GM08714 (cell line): ENCODE data around the gene TMEM14B.

ENCODE experiments used
- H3K4me3 ChIP-seq: fragments of 200-500 bp; sonication (Bioruptor generic); 2 replicates; pipeline ENCODE4 v1.5.1; 2014; ENCODE audit warnings: mild to moderate bottlenecking, low read length, inconsistent platforms
- ZNF274 ChIP-seq: IDR thresholded peaks from 2 replicates; pipeline ENCODE4 v1.6.1; 2012; ENCODE audit warnings: mild to moderate bottlenecking, low read depth, low read length

TMEM14B gene

DNA sequence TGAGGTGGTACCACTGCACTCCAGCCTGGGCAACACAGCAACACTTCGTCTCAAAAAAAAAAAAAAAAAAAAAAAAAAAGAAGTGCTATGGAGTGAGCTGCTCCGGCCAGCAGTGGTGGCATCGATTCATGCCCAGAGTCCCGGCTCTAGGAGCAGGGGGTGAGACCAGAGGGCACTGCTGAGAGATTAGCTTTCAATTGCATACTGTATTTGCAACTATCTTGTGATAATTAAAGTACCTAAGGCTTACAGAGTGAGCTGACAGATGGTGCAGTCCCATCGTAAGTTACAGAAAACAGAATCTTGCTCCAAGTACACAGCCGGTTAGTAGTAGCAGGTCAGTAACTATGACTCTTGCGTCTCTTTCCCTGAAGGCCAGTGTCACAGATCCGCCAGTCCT, 31.5 kb downstream of the TMEM14B start:
- TF ChIP-seq ZNF274: no peak
- no peak overlapping the region for H3K4me3 ChIP-seq

DNA sequence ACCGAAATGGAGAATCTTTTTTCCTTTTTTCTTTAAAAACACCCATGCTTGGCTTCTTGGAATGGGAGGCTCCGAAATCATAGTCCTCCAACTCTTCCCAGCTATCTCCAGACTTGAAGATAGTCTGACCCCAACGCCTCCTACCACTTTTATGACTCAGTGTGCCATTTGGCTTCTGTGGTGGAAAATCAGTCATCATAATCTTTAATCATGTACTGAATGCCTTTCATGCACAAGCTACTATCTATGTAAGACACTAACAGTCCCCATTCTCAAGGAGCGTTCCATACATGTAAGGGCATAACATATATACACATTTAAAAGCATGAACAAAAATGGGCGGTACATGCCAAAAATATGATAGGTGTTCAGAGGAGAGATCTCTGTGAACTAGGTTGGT, 44.1 kb downstream of the TMEM14B start:
- no peak overlapping the region for H3K4me3 ChIP-seq
- no peak for TF ChIP-seq ZNF274

DNA sequence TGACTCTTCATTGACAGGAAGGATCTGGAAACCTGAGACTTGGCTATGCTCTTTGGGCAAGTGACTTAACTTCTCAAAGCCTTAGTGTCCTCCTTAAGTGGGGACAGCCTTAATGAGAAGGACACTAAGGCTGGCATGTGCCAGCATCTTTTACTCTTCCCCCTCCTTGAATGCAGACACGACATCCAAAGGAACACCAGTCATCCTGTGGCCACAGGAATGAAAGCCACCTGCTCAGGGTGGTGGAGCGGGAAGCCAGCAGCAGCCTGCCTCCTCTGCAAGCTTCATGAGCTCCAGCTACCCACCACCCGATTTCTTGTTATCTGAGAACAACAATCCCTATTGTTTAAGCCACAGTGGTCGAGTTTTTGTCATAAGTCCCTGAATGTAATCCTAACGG, 44.5 kb downstream of the TMEM14B start:
- no peak for TF ChIP-seq ZNF274
- H3K4me3 ChIP-seq: no peak overlapping the region

DNA sequence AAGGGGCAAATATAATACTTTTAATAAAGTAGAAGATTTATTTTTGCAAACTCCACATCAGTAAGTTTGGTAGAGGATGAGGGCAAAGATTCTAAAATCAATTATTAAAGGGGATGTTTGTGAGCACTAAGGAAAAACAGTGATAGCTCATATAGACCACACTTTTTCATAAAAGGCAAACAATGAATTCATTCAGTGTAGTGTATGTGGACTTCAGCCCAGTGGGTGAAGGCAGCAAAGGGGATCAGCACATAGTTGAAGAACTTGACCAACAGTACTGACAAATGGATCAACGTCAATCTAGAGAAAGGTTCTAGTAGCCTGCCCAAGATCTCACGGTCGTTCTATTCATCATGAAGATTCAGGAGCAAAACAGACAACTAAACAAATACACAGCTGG, 45.4 kb downstream of the TMEM14B start:
- TF ChIP-seq ZNF274: no peak
- no peak overlapping the region for H3K4me3 ChIP-seq

DNA sequence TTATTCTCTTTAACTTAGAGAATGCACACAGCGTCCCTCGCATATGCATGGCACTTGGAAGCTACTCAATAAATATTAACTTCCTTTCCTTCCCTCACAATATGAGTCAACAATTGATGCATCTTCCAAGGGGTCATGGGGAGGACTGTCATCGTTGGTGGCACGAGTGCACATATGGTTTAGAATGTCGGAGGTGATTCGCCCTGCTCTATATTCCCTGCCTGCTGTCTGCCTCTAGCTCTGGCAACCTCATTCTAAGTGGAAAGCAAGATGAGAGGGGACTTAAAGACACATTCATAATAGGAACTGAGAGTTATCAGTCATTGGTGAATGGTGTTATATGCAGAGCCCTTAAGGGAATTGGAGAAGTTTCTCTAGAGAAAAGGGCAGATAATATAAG, 46.1 kb downstream of the TMEM14B start:
- no peak overlapping the region for H3K4me3 ChIP-seq
- TF ChIP-seq ZNF274: no peak

DNA sequence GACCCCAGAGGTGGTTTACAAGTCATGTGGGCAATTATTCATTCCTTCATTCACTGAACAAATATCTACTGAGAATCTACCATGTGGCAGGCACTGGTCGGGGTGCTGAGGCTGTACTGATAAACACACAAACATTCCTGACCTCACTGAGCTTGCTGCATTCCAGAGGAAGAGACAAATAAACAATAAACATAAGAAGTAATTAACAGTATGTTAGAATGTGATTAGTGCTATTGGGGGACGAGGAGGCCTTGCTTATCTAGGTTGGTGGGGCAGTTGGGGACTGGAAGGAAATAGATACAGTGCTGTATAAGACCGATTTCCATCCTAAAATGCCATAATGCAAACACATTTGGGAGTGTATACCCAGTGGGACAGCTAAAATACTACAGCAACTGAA, 46.6 kb downstream of the TMEM14B start:
- TF ChIP-seq ZNF274: no peak
- no peak overlapping the region for H3K4me3 ChIP-seq

DNA sequence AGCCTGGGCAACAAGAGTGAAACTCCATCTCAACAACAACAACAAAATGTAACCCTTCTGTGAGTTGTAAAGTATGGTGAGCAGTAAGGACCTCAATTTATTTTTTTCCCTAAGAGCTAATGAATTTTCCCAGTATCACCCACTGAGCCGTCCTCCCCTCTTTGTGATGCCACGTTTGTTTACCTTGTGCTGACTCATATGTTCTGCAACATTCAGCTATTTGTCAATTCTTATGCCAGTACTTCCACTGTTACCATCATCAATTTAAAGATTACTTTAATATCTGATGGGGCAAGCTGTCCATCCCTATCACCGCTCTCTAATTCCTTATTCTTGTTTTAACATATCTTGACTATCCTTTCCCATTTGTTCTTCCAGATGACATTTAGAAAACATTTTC, 53.2 kb downstream of the TMEM14B start:
- no peak for TF ChIP-seq ZNF274
- H3K4me3 ChIP-seq: no peak overlapping the region

DNA sequence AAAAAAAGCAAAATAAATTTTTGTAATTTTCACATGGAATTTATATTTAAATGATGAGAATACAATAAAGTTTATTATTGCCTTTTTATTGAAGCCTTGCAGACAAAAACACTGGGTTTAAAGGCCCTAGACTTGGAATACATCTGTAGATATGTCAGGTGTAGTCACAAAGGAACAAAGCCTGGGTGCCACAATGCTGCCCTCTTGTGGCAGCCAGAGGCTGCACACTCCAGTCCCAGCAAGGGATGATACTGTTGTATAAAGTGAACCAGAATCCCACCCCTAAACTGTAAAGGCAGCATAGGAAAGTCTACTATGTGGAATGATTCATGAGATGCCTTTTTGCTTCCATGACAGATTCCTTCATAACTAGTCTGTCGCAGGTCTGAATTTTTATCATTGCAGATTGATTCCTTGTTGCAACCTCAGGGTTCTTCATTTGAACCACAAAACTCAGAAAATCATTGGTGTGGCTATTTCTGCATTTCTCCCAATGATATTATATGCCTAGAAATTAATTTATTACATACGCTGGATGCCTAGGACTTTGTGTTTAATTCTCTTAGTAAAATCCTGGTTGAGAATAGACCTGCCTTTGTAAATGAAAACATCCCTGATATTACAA, 53.7 kb downstream of the TMEM14B start:
- no peak for TF ChIP-seq ZNF274
- no peak overlapping the region for H3K4me3 ChIP-seq
